ENCODE results near the gene SHTN1.

SHTN1 gene

GRCh38 chr10:116878123-116878522 lies 126.9 kb downstream of the SHTN1 start:
- in situ Hi-C loops (cut with MboI; ENCODE audit: low pct_unique_long_range_greater_than_20kb, low sequenced_read_pairs, unreplicated experiment), result no loop called here
- TF ChIP-seq CTCF (IDR thresholded peaks at IDR 0.05; ENCODE audit: extremely low read depth, insufficient read depth, missing control alignments), result no peak
- DNase-seq (ENCODE audit: low spot score), result no peak

GRCh38 chr10:116877391-116877790 lies 127.6 kb downstream of the SHTN1 start:
- in situ Hi-C loops (cut with MboI; ENCODE audit: low pct_unique_long_range_greater_than_20kb, low sequenced_read_pairs, unreplicated experiment), result no loop called here
- no peak for DNase-seq (ENCODE audit: low spot score)
- no peak for TF ChIP-seq CTCF (IDR thresholded peaks at IDR 0.05; ENCODE audit: extremely low read depth, insufficient read depth, missing control alignments)

GRCh38 chr10:116875897-116876296 lies 129.1 kb downstream of the SHTN1 start:
- DNase-seq (ENCODE audit: low spot score), result no peak
- no peak for TF ChIP-seq CTCF (IDR thresholded peaks at IDR 0.05; ENCODE audit: extremely low read depth, insufficient read depth, missing control alignments)
- in situ Hi-C loops (cut with MboI; ENCODE audit: low pct_unique_long_range_greater_than_20kb, low sequenced_read_pairs, unreplicated experiment), result no loop called here

GRCh38 chr10:116873134-116873533 lies 131.9 kb downstream of the SHTN1 start:
- in situ Hi-C loops (cut with MboI; ENCODE audit: low pct_unique_long_range_greater_than_20kb, low sequenced_read_pairs, unreplicated experiment), result no loop called here
- DNase-seq (ENCODE audit: low spot score), result no peak
- no peak for TF ChIP-seq CTCF (IDR thresholded peaks at IDR 0.05; ENCODE audit: extremely low read depth, insufficient read depth, missing control alignments)

GRCh38 chr10:116870949-116871348 lies 134.0 kb downstream of the SHTN1 start:
- no peak for TF ChIP-seq CTCF (IDR thresholded peaks at IDR 0.05; ENCODE audit: extremely low read depth, insufficient read depth, missing control alignments)
- in situ Hi-C loops (cut with MboI; ENCODE audit: low pct_unique_long_range_greater_than_20kb, low sequenced_read_pairs, unreplicated experiment), result no loop called here
- DNase-seq (ENCODE audit: low spot score), result no peak

- DNase-seq (ENCODE audit: low spot score), result no peak
- in situ Hi-C loops (cut with MboI; ENCODE audit: low pct_unique_long_range_greater_than_20kb, low sequenced_read_pairs, unreplicated experiment), result no loop called here
- TF ChIP-seq CTCF (IDR thresholded peaks at IDR 0.05; ENCODE audit: extremely low read depth, insufficient read depth, missing control alignments), result no peak
Measured at GRCh38 chr10:116868722-116869121, 136.3 kb downstream of the SHTN1 start.

GRCh38 chr10:116868198-116868676 lies 136.8 kb downstream of the SHTN1 start:
- in situ Hi-C loops (cut with MboI; ENCODE audit: low pct_unique_long_range_greater_than_20kb, low sequenced_read_pairs, unreplicated experiment), result no loop called here
- TF ChIP-seq CTCF (IDR thresholded peaks at IDR 0.05; ENCODE audit: extremely low read depth, insufficient read depth, missing control alignments), result no peak

More at GRCh38 chr10:116868198-116868676, 136.8 kb downstream of the SHTN1 start:
- DNase-seq (ENCODE audit: low spot score), result no peak

Data from GM13977 (cell line).